ENCODE data around the gene C18orf32. TPM values are rescaled to one million over a fixed set of nuclear protein-coding genes. Genes with fewer than 3 reads are reported as not detected.
"Not testable (repeated sequence)": the region's sequence is repeated elsewhere in the genome, so short reads cannot be mapped to it uniquely, and the experiment has no call there.

The C18orf32 gene
- total RNA-seq, 1 experiment from 2014 or later = 44.7 TPM

GRCh38 chr18:49481317-49481716 is 5.7 kb downstream of the C18orf32 start:
- in situ Hi-C loops (cut with HindIII; ENCODE audit: low pct_unique_long_range_greater_than_20kb, low sequenced_read_pairs) = no loop called here
- no peak for DNase-seq (ENCODE audit: low read depth, low spot score)

GRCh38 chr18:49479381-49480137 is 7.5 kb downstream of the C18orf32 start:
- DNase-seq (ENCODE audit: low read depth, low spot score) = no peak
- in situ Hi-C loops (cut with HindIII; ENCODE audit: low pct_unique_long_range_greater_than_20kb, low sequenced_read_pairs) = no loop called here

GRCh38 chr18:49476664-49477411 is 10.2 kb downstream of the C18orf32 start:
- in situ Hi-C loops (cut with HindIII; ENCODE audit: low pct_unique_long_range_greater_than_20kb, low sequenced_read_pairs) = no loop called here
- peak; percentile 28 for DNase-seq (ENCODE audit: low read depth, low spot score)

GRCh38 chr18:49474935-49475334 is 12.1 kb downstream of the C18orf32 start:
- in situ Hi-C loops (cut with HindIII; ENCODE audit: low pct_unique_long_range_greater_than_20kb, low sequenced_read_pairs); DNase-seq (ENCODE audit: low read depth, low spot score): not testable (repeated sequence)

- in situ Hi-C loops (cut with HindIII; ENCODE audit: low pct_unique_long_range_greater_than_20kb, low sequenced_read_pairs) = no loop called here
- DNase-seq (ENCODE audit: low read depth, low spot score) = no peak
Observed at GRCh38 chr18:49473721-49474120, 13.3 kb downstream of the C18orf32 start.

- in situ Hi-C loops (cut with HindIII; ENCODE audit: low pct_unique_long_range_greater_than_20kb, low sequenced_read_pairs) = no loop called here
- no peak for DNase-seq (ENCODE audit: low read depth, low spot score)
Observed at GRCh38 chr18:49472459-49472858, 14.6 kb downstream of the C18orf32 start.

- no peak for DNase-seq (ENCODE audit: low read depth, low spot score)
- in situ Hi-C loops (cut with HindIII; ENCODE audit: low pct_unique_long_range_greater_than_20kb, low sequenced_read_pairs) = no loop called here
Observed at GRCh38 chr18:49471532-49471931, 15.5 kb downstream of the C18orf32 start.

- in situ Hi-C loops (cut with HindIII; ENCODE audit: low pct_unique_long_range_greater_than_20kb, low sequenced_read_pairs) = no loop called here
- DNase-seq (ENCODE audit: low read depth, low spot score) = no peak
Observed at GRCh38 chr18:49467599-49467998, 19.4 kb downstream of the C18orf32 start.

GRCh38 chr18:49467019-49467563 is 19.9 kb downstream of the C18orf32 start:
- in situ Hi-C loops (cut with HindIII; ENCODE audit: low pct_unique_long_range_greater_than_20kb, low sequenced_read_pairs) = no loop called here
- DNase-seq (ENCODE audit: low read depth, low spot score) = no peak

- DNase-seq (ENCODE audit: low read depth, low spot score) = peak; percentile 30
Observed at GRCh38 chr18:49464718-49465598, 22.1 kb downstream of the C18orf32 start.

GRCh38 chr18:49461602-49461977 is 25.4 kb downstream of the C18orf32 start:
- no peak for DNase-seq (ENCODE audit: low read depth, low spot score)
- in situ Hi-C loops (cut with HindIII; ENCODE audit: low pct_unique_long_range_greater_than_20kb, low sequenced_read_pairs) = no loop called here

More at GRCh38 chr18:49464718-49465598, 22.1 kb downstream of the C18orf32 start:
- in situ Hi-C loops (cut with HindIII; ENCODE audit: low pct_unique_long_range_greater_than_20kb, low sequenced_read_pairs) = no loop called here

- in situ Hi-C loops (cut with HindIII; ENCODE audit: low pct_unique_long_range_greater_than_20kb, low sequenced_read_pairs) = no loop called here
- no peak for DNase-seq (ENCODE audit: low read depth, low spot score)
Observed at GRCh38 chr18:49460976-49461601, 25.9 kb downstream of the C18orf32 start.

GRCh38 chr18:49459404-49460171 is 27.4 kb downstream of the C18orf32 start:
- in situ Hi-C loops (cut with HindIII; ENCODE audit: low pct_unique_long_range_greater_than_20kb, low sequenced_read_pairs) = no loop called here

GRCh38 chr18:49457616-49458015 is 29.4 kb downstream of the C18orf32 start:
- in situ Hi-C loops (cut with HindIII; ENCODE audit: low pct_unique_long_range_greater_than_20kb, low sequenced_read_pairs) = no loop called here

More at GRCh38 chr18:49459404-49460171, 27.4 kb downstream of the C18orf32 start:
- no peak for DNase-seq (ENCODE audit: low read depth, low spot score)

GRCh38 chr18:49456794-49457193 is 30.2 kb downstream of the C18orf32 start:
- DNase-seq (ENCODE audit: low read depth, low spot score) = no peak
- in situ Hi-C loops (cut with HindIII; ENCODE audit: low pct_unique_long_range_greater_than_20kb, low sequenced_read_pairs) = no loop called here

More at GRCh38 chr18:49457616-49458015, 29.4 kb downstream of the C18orf32 start:
- no peak for DNase-seq (ENCODE audit: low read depth, low spot score)

- DNase-seq (ENCODE audit: low read depth, low spot score); in situ Hi-C loops (cut with HindIII; ENCODE audit: low pct_unique_long_range_greater_than_20kb, low sequenced_read_pairs): not testable (repeated sequence)
Observed at GRCh38 chr18:49452534-49452933, 34.5 kb downstream of the C18orf32 start.
